IMR-90 (cell line): Measurements from ENCODE around the gene PPY. TPM values are rescaled to one million over a fixed set of nuclear protein-coding genes. Genes with fewer than 3 reads are reported as not detected.

Source experiments
- ATAC-seq: fragments of 200-7000 bp; cut with Tn5 transposase; 2 replicates; pipeline ENCODE4 v1.9.1; 2020; ENCODE audit warnings: low read depth, mild to moderate bottlenecking, moderate library complexity
- BruUV-seq: library from RNA; stranded (reverse); fragments of 400-500 nt; replicated peaks from 2 replicates; lab custom pipeline; 2021; lab: Mats Ljungman, UMichigan
- CTCF ChIA-PET: fragments of 300-600 bp; formaldehyde crosslinking; extraction: SDS; loops from one replicate; lab custom pipeline; 2021; ENCODE audit warnings: antibody characterized with exemption; lab: Yijun Ruan, JAX
- POLR2A ChIA-PET: fragments of 300-600 bp; sonication (Branson Sonifier 250); formaldehyde crosslinking; loops from one replicate; lab custom pipeline; 2022; ENCODE audit warnings: antibody characterized with exemption; ENCODE audit not compliant: unreplicated experiment; lab: Charles Lee
- DNase-seq: peaks from one replicate; pipeline ENCODE4 v3.0.0; 2013
- H2AFZ ChIP-seq: replicated peaks from 2 replicates; pipeline ENCODE3; 2013; ENCODE audit warnings: low read length, mild to moderate bottlenecking; ENCODE audit not compliant: poor library complexity
- H2AK5ac ChIP-seq: 2 replicates; pipeline ENCODE4 v1.6.1; 2013; ENCODE audit warnings: low read depth, low read length, inconsistent platforms
- H2AK9ac ChIP-seq: replicated peaks from 2 replicates; pipeline ENCODE3; 2013; ENCODE audit warnings: mild to moderate bottlenecking, low read depth, low read length, moderate library complexity; ENCODE audit not compliant: poor library complexity
- H2BK120ac ChIP-seq: 2 replicates; pipeline ENCODE4 v1.6.1; 2013; ENCODE audit warnings: low read depth, low read length, inconsistent platforms
- H2BK15ac ChIP-seq: 3 replicates; pipeline ENCODE4 v1.6.1; 2013; ENCODE audit warnings: low read depth, low read length, inconsistent platforms
- H2BK20ac ChIP-seq: 2 replicates; pipeline ENCODE4 v1.6.1; 2013; ENCODE audit warnings: low read depth, mild to moderate bottlenecking, inconsistent platforms, low read length, moderate library complexity
- H2BK5ac ChIP-seq: 2 replicates; pipeline ENCODE4 v1.6.1; 2013; ENCODE audit warnings: mild to moderate bottlenecking, low read depth, low read length, inconsistent platforms; ENCODE audit not compliant: poor library complexity, severe bottlenecking
- H3K14ac ChIP-seq: replicated peaks from 2 replicates; pipeline ENCODE4 v1.6.1; 2013; ENCODE audit warnings: low read depth, low read length, inconsistent platforms
- H3K18ac ChIP-seq: 2 replicates; pipeline ENCODE4 v1.6.1; 2013; ENCODE audit warnings: low read depth, low read length, control low read depth
- H3K23ac ChIP-seq: 2 replicates; pipeline ENCODE4 v1.6.1; 2013; ENCODE audit warnings: low read depth, low read length, inconsistent platforms
- H3K27ac ChIP-seq: 2 replicates; pipeline ENCODE4 v1.5.1; 2013; ENCODE audit warnings: mild to moderate bottlenecking, control low read depth, low read length; ENCODE audit not compliant: insufficient read depth
- H3K27me3 ChIP-seq: 2 replicates; pipeline ENCODE4 v1.6.1; 2013; ENCODE audit warnings: low read length; ENCODE audit not compliant: control insufficient read depth, insufficient read depth
- H3K36me3 ChIP-seq: 2 replicates; pipeline ENCODE4 v1.6.1; 2013; ENCODE audit warnings: low read length, mixed read lengths; ENCODE audit not compliant: control insufficient read depth, insufficient read depth
- H3K4ac ChIP-seq: 2 replicates; pipeline ENCODE4 v1.6.1; 2013; ENCODE audit warnings: low read depth, low read length, inconsistent platforms
- H3K4me1 ChIP-seq: 2 replicates; pipeline ENCODE4 v1.6.1; 2013; ENCODE audit warnings: low read length, mixed read lengths; ENCODE audit not compliant: control insufficient read depth, insufficient read depth
- H3K4me2 ChIP-seq: 2 replicates; pipeline ENCODE4 v1.6.1; 2013; ENCODE audit warnings: low read depth, mild to moderate bottlenecking, control low read depth, low read length, moderate library complexity
- H3K4me3 ChIP-seq: 2 replicates; pipeline ENCODE4 v1.5.1; 2013; ENCODE audit warnings: low read depth, mild to moderate bottlenecking, control low read depth, low read length, moderate library complexity; ENCODE audit not compliant: insufficient read depth
- H3K56ac ChIP-seq: 2 replicates; pipeline ENCODE4 v1.6.1; 2013; ENCODE audit warnings: low read length, inconsistent platforms; ENCODE audit not compliant: insufficient read depth; ENCODE audit errors: extremely low read depth
- H3K79me1 ChIP-seq, 2 experiments: 2 replicates each; pipeline ENCODE4 v1.6.1; 2013; ENCODE audit warnings: low read length in 2 of 2, inconsistent platforms in 1 of 2, low read depth in 1 of 2
- H3K9ac ChIP-seq: 2 replicates; pipeline ENCODE4 v1.6.1; 2013; ENCODE audit warnings: low read depth, low read length, control low read depth
- H3K9me1 ChIP-seq: 2 replicates; pipeline ENCODE4 v1.6.1; 2013; ENCODE audit warnings: low read length, inconsistent platforms; ENCODE audit not compliant: insufficient read depth
- H3K9me3 ChIP-seq: 2 replicates; pipeline ENCODE4 v1.6.1; 2013; ENCODE audit warnings: low read length; ENCODE audit not compliant: control insufficient read depth, insufficient read depth
- H4K20me1 ChIP-seq: 2 replicates; pipeline ENCODE4 v1.6.1; 2013; ENCODE audit warnings: low read length, inconsistent platforms; ENCODE audit not compliant: insufficient read depth
- H4K5ac ChIP-seq: 2 replicates; pipeline ENCODE4 v1.6.1; 2013; ENCODE audit warnings: mild to moderate bottlenecking, low read depth, low read length, control low read depth
- H4K8ac ChIP-seq, 2 experiments: 2 replicates each; pipeline ENCODE4 v1.6.1; 2013; ENCODE audit warnings: low read depth in 2 of 2, low read length in 2 of 2, control low read depth in 1 of 2, inconsistent platforms in 1 of 2
- H4K91ac ChIP-seq: 2 replicates; pipeline ENCODE4 v1.6.1; 2013; ENCODE audit warnings: low read depth, low read length, inconsistent platforms; ENCODE audit not compliant: insufficient read depth
- CEBPB ChIP-seq: IDR thresholded peaks from 2 replicates; pipeline ENCODE4 v1.6.1; 2012; ENCODE audit warnings: low read depth, low read length, improper control_type of control experiment
- CTCF ChIP-seq: conservative IDR thresholded peaks from 2 replicates; pipeline ENCODE4 v1.5.1; 2012; ENCODE audit warnings: mild to moderate bottlenecking, low read depth, low read length, improper control_type of control experiment
- RAD21 ChIP-seq: IDR thresholded peaks from 2 replicates; pipeline ENCODE4 v1.6.1; 2012; ENCODE audit warnings: low read length, improper control_type of control experiment
- SMC3 ChIP-seq: fragments of 150-350 bp; IDR thresholded peaks from 2 replicates; pipeline ENCODE4 v1.6.1; 2016; ENCODE audit warnings: low read depth, mild to moderate bottlenecking, antibody characterized with exemption, low read length, moderate library complexity
- WGBS, 2 experiments: methylation state at CpG; one replicate each; pipeline versions ENCODE4 v1.1.5 to v1.1.7; 2013; ENCODE audit warnings: missing lambda C conversion rate in 2 of 2; ENCODE audit not compliant: insufficient read length in 1 of 2; ENCODE audit errors: extremely low coverage in 2 of 2; 5-methylcytosine and 5-hydroxymethylcytosine counted together
- dilution Hi-C: fragments of 300-500 bp; cut with HindIII; formaldehyde crosslinking; loops from one replicate; pipeline ENCODE4 v1.14.3; 2018; ENCODE audit warnings: low sequenced_read_pairs; ENCODE audit not compliant: unreplicated experiment
- in situ Hi-C: fragments of 300-500 bp; cut with MboI; formaldehyde crosslinking; loops from 3 replicates; pipeline ENCODE4 v1.14.3; 2019; ENCODE audit warnings: low sequenced_read_pairs, inconsistent platforms, mixed read lengths
- intact Hi-C: fragments of 100-400 bp; cut with micrococcal nuclease; formaldehyde crosslinking; loops from 2 replicates; pipeline ENCODE4 v1.10.0; 2022
- polyA plus RNA-seq, 3 experiments: library from polyadenylated mRNA; depleted of rRNA; stranded (reverse); fragments of >200 nt; gene quantifications; 2 replicates each; pipeline ENCODE4 v1.2.3, GENCODE V29; 2012; ENCODE audit warnings: low replicate concordance in 1 of 3
- total RNA-seq: library from RNA; depleted of rRNA; stranded (reverse); fragments of >200 nt; gene quantifications from 2 replicates; pipeline ENCODE4 v1.2.3, GENCODE V29; 2012

The PPY gene
- total and polyA plus RNA-seq, 2 of the 4 experiments (the other 2 are of a cell fraction), result not detected

- H2BK20ac ChIP-seq, result no peak overlapping the region
- H3K27me3 ChIP-seq, result peaks cover 36% of the 10 kb centered on the region
- no peaks in the 10 kb centered on the region for H3K9me3 ChIP-seq
- ChIA-PET CTCF (interaction anchor here (0.5 to 0.8 kb wide), 3 partner anchors 30 to 671 kb away, joined by 3 to 8 read pairs (median 4); no protein-coding TSS in a partner anchor), POLR2A (no interaction called here)
- no peak overlapping the region for H2AFZ ChIP-seq
- DNase-seq (peak; percentile 35), ATAC-seq (peak; percentile 74)
- no peak overlapping the region for H4K8ac ChIP-seq
- H2AK5ac ChIP-seq, result no peak overlapping the region
- no peak overlapping the region for H3K9ac ChIP-seq
- no peak overlapping the region for H2AK9ac ChIP-seq
- H3K4me3 ChIP-seq, result no peak overlapping the region
- intact Hi-C loops, result loop anchor here (5.0 kb wide), 1 partner anchor 63 kb away; no protein-coding TSS in a partner anchor
- no peak overlapping the region for H3K56ac ChIP-seq
- no peak overlapping the region for H3K27ac ChIP-seq
- H4K91ac ChIP-seq, result no peak overlapping the region
- H3K9me1 ChIP-seq, result no peaks in the 10 kb centered on the region; the same call in 1 of the 2 replicates
- no peak overlapping the region for H3K4me2 ChIP-seq
- H2BK120ac ChIP-seq, result no peak overlapping the region
- 60% methylated on average over 2 of the region's 7 CpGs; no CpG with 5 or more reads in 1 of the 2 experiments for WGBS, 2 experiments
- H3K79me1 ChIP-seq, result no peaks in the 10 kb centered on the region
- peak; percentile 68 for TF ChIP-seq SMC3
- TF ChIP-seq RAD21, result peak; percentile 63
- no peak for TF ChIP-seq CEBPB
- peak; percentile 63 for TF ChIP-seq CTCF
- no TSS peak for BruUV-seq
- no peak overlapping the region for H4K5ac ChIP-seq
- H4K20me1 ChIP-seq, result no peaks in the 10 kb centered on the region; the same call in 1 of the 2 replicates
- H3K14ac ChIP-seq, result no peak overlapping the region
- H3K4me1 ChIP-seq, result no peaks in the 10 kb centered on the region; the same call in 1 of the 2 replicates
- in situ Hi-C loops, result loop anchor here (5.0 to 10.0 kb wide), 2 partner anchors 62 to 224 kb away; partner anchors contain the start of gene NAGS
- dilution Hi-C loops, result no loop called here
- no peak overlapping the region for H3K23ac ChIP-seq
- no peak overlapping the region for H3K4ac ChIP-seq
- H3K18ac ChIP-seq, result no peak overlapping the region
- H2BK15ac ChIP-seq, result no peak overlapping the region
- H2BK5ac ChIP-seq, result no peak overlapping the region
- H3K36me3 ChIP-seq, result no peaks in the 10 kb centered on the region
Observed at GRCh38 chr17:43940630-43941029, 1.6 kb downstream of the PPY start.
